ENCODE measurements around the gene DHX58.

GRCh38 chr17:42051645-42052044, 60.9 kb downstream of the DHX58 start:
- no peak for TF ChIP-seq CTCF (IDR thresholded peaks at IDR 0.05; ENCODE audit: extremely low read depth in 1 of 2, insufficient read depth in 1 of 2, low read depth in 1 of 2, low read length in 2 of 2)
- TF ChIP-seq FOS (IDR thresholded peaks at IDR 0.05; ENCODE audit: borderline replicate concordance, insufficient read depth, low read length): no peak
- TF ChIP-seq POLR2A (IDR thresholded peaks at IDR 0.05; ENCODE audit: low read depth, low read length): no peak
- no peak for TF ChIP-seq EZH2 (IDR thresholded peaks at IDR 0.05; ENCODE audit: borderline replicate concordance, low read depth, low read length, severe bottlenecking)
- TF ChIP-seq MAX (IDR thresholded peaks at IDR 0.05; ENCODE audit: insufficient read depth, insufficient read length): no peak
- no peak for TF ChIP-seq POLR2AphosphoS5 (IDR thresholded peaks at IDR 0.05; ENCODE audit: insufficient read depth, low read depth, low read length)
- TF ChIP-seq MYC (IDR thresholded peaks at IDR 0.05; ENCODE audit: low read depth, low read length): no peak
- no peak for TF ChIP-seq GATA2 (IDR thresholded peaks at IDR 0.05; ENCODE audit: insufficient read depth, insufficient read length, low read depth, low read length)

All from endothelial cell of umbilical vein (primary cell).